DMS 273 (cell line): ENCODE results near the gene DMRTC1.
"Not testable (repeated sequence)": the region's sequence is repeated elsewhere in the genome, so short reads cannot be mapped to it uniquely, and the experiment has no call there.

ENCODE experiments used
- DNase-seq: peaks from one replicate; lab custom pipeline; 2025; ENCODE audit not compliant: unreplicated experiment; lab: John Stamatoyannopoulos, UW

DMRTC1 gene

GRCh38 chrX:72943819-72944169 is at the start of gene DMRTC1:
DMRTC1 (minus strand) TSS chrX:72943837; CDS start chrX:72875694, 68,143 bp downstream.
- not testable (repeated sequence) for DNase-seq

- DNase-seq, result not testable (repeated sequence)
These were observed 37.3 kb upstream of the DMRTC1 start for GRCh38 chrX:72980894-72981469.

- not testable (repeated sequence) for DNase-seq
These were observed 31.2 kb upstream of the DMRTC1 start for GRCh38 chrX:72974885-72975284.

- not testable (repeated sequence) for DNase-seq
These were observed 28.2 kb upstream of the DMRTC1 start for GRCh38 chrX:72971859-72972258.

- DNase-seq, result not testable (repeated sequence)
These were observed 16.3 kb upstream of the DMRTC1 start for GRCh38 chrX:72959971-72960370.

GRCh38 chrX:72943035-72943818 is 410 bp downstream of the DMRTC1 start:
- DNase-seq, result not testable (repeated sequence)

GRCh38 chrX:72942272-72942671 is 1.4 kb downstream of the DMRTC1 start:
- not testable (repeated sequence) for DNase-seq

GRCh38 chrX:72937906-72938305 is 5.7 kb downstream of the DMRTC1 start, which contains the start of gene FAM236A:
FAM236A (plus strand) TSS chrX:72938206; CDS start chrX:72938263, 57 bp downstream.
- DNase-seq, result not testable (repeated sequence)

GRCh38 chrX:72936882-72937455 is 6.7 kb downstream of the DMRTC1 start:
- DNase-seq, result not testable (repeated sequence)

- not testable (repeated sequence) for DNase-seq
These were observed 7.2 kb downstream of the DMRTC1 start for GRCh38 chrX:72936455-72936854.

GRCh38 chrX:72932283-72932682 is 11.4 kb downstream of the DMRTC1 start:
- not testable (repeated sequence) for DNase-seq

- not testable (repeated sequence) for DNase-seq
These were observed 27.5 kb downstream of the DMRTC1 start for GRCh38 chrX:72916096-72916495.

GRCh38 chrX:72912315-72912714 is 31.3 kb downstream of the DMRTC1 start, which contains the start of gene FAM236C:
FAM236C (plus strand) TSS chrX:72912615; CDS start chrX:72912715, 100 bp downstream.
- not testable (repeated sequence) for DNase-seq

GRCh38 chrX:72889740-72890139 is 53.9 kb downstream of the DMRTC1 start:
- DNase-seq, result not testable (repeated sequence)

- DNase-seq, result not testable (repeated sequence)
These were observed 60.7 kb downstream of the DMRTC1 start for GRCh38 chrX:72882898-72883297.

GRCh38 chrX:72837532-72837931 is 106.1 kb downstream of the DMRTC1 start:
- DNase-seq, result not testable (repeated sequence)

GRCh38 chrX:72830701-72831100 is 112.9 kb downstream of the DMRTC1 start:
- not testable (repeated sequence) for DNase-seq
